Tongue (tissue), 2 donors: ENCODE data around the gene EIF4E. TPM values are rescaled to one million over a fixed set of nuclear protein-coding genes. Genes with fewer than 3 reads are reported as not detected.
"Not testable (repeated sequence)": the region's sequence is repeated elsewhere in the genome, so short reads cannot be mapped to it uniquely, and the experiment has no call there.

ENCODE experiments used
- DNase-seq: peaks from one replicate; pipeline ENCODE4 v3.0.0-alpha.2; 2015
- total RNA-seq: library from RNA; depleted of rRNA; stranded (reverse); fragments of >200 nt; gene quantifications from one replicate; pipeline ENCODE4 v1.2.3, GENCODE V29; 2014

The EIF4E gene, protein sequence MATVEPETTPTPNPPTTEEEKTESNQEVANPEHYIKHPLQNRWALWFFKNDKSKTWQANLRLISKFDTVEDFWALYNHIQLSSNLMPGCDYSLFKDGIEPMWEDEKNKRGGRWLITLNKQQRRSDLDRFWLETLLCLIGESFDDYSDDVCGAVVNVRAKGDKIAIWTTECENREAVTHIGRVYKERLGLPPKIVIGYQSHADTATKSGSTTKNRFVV
- total RNA-seq: 153 TPM

GRCh38 chr4:98928505-98929340 is at the start of gene EIF4E:
Gene EIF4E, minus strand, starts transcription at chr4:98929133. Its CDS starts 21 bp downstream, at chr4:98929112.
- peak; percentile 99 for DNase-seq

- DNase-seq: no peak
Observed at GRCh38 chr4:98977557-98977956, 48.6 kb upstream of the EIF4E start.

DNA sequence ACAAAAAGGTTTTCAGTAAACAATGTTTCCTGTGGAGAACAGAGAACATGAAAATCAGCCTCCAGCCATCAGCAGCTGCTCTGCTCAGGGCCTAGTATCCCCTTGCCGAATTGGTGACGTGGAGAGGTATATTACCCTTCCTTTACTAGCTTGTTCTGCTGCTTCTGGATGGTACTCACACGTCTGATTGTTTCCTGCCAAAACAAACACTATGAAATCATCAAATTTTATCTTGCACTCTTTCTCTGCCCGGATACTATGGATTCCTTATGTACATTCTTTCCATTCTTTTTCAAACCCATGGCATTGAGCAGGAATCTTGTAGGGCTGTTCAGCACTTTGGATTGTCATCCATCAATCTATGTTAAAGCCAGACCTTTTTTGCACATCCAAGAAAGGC is 47.8 kb upstream of the EIF4E start:
- no peak for DNase-seq

GRCh38 chr4:98969878-98970785 is 41.2 kb upstream of the EIF4E start:
- DNase-seq: peak; percentile 1

GRCh38 chr4:98967786-98968329 is 38.9 kb upstream of the EIF4E start:
- no peak for DNase-seq

GRCh38 chr4:98966926-98967325 is 38.0 kb upstream of the EIF4E start:
- DNase-seq: no peak

- no peak for DNase-seq
Observed at GRCh38 chr4:98963538-98964433, 34.9 kb upstream of the EIF4E start.

GRCh38 chr4:98961770-98962169 is 32.8 kb upstream of the EIF4E start:
- no peak for DNase-seq

DNA sequence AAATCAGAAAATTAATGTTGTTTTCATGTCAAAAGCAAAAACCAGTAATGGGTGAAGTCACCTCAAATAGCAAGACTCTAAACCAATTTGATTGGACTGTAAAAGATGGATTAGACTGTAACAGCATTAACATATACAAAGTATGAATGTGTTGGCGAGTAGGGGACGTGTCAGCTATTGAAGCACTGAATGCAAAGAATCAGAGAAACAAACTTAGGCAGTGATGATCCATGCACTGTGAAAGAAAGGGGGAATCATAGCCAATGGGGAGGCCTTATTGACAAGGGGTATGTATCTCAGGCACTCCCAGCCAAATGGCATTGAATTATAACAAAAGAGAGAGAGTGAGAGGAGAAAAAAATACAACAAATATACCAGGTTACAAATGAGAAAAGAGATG is 30.5 kb upstream of the EIF4E start:
- no peak for DNase-seq

- DNase-seq: no peak
Observed at GRCh38 chr4:98958065-98958464, 29.1 kb upstream of the EIF4E start.

DNA sequence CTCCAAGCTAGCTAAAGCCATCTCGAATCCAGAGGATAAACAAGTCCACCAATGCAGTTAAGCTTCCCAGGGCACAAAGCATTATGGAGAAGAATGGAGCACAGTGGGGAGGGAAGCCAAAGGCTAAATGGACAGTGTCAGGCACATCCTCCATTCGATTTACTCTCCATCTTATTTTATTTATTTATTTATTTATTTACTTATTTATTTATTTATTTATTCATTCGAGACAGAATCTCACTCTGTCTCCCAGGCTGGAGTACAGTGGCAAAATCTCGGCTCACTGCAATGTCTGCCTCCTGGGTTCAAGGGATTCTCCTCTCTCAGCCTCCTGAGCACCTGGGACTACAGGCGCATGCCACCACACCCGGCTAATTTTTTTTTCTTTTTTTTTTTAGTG is 26.3 kb upstream of the EIF4E start:
- no peak for DNase-seq

DNA sequence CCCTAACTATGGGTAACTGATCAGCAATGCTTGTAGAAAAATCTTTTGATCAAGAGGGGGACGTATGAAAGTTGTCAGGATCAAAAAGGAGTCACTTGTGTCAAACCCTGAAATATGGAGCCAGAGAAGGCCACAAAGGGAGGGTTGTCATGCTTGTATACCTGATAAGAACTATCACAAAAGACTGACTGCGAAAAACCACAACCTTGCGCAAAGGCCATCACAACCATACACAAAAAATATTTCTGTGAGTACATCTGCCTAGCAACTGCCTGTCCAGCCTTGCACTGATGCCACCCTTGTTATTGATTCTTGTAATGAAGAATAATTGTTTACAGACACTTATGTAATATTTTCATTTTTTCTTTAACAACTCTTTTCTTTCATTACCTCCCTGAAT is 22.8 kb upstream of the EIF4E start:
- DNase-seq: no peak

- DNase-seq: no peak
Observed at GRCh38 chr4:98950925-98951324, 22.0 kb upstream of the EIF4E start.

DNA sequence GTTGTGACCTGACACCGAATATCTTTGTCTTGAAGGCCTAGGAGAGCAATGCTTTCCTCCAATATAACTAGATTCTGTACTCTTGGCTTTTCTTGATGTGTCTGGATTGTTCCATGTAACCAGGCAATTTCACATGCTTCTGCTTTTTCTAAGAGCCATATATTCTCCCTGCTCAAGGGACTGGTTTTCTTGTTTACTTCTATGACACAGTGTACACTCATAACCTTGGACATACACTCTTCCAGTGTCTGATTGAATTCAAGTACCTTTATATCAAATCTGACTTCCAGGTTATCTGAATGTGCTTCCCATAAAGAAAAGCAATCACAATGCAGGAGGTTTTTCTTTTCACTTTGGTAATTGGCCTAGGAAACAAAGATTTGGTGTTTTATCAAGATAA is 17.4 kb upstream of the EIF4E start:
- DNase-seq: no peak

- DNase-seq: no peak
Observed at GRCh38 chr4:98945297-98945850, 16.4 kb upstream of the EIF4E start.

GRCh38 chr4:98939892-98940298 is 11.0 kb upstream of the EIF4E start:
- peak; percentile 77 for DNase-seq

GRCh38 chr4:98939438-98939837 is 10.5 kb upstream of the EIF4E start:
- no peak for DNase-seq

DNA sequence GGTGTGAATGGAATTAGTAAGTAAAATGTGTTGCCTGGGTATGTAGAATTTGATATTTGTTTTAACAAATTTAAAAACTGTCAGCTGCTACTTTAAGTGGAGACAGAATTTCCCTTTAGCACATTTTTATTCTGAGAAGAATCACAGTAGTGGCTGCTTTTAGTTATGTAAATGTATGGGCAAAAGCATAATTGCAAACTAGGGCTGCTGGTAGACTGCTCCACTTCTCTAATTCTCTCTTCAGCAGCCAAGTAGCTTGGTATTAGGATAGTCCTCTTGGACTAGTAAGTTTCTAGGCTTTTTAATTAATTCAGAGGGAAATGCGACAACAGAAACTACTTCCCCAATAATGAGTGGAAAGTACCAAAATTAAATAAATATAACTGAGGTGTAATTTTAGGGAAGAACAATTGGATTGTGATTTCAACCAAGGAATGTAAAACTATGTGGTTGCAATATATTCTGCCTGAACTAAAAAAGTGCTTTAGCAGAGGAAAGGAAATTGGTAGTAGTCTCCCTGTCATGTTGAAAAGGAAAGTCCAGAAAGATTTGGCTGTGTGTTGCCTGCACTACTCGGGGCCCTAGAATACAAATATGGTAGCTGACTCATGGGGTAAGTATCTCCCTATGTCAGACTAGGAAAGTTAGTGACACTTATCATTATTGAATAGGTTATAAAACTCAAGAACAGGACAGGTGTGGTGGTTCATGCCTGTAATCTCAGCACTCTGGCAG is 9.2 kb upstream of the EIF4E start:
- DNase-seq: no peak

GRCh38 chr4:98935633-98936032 is 6.7 kb upstream of the EIF4E start:
- DNase-seq: no peak

DNA sequence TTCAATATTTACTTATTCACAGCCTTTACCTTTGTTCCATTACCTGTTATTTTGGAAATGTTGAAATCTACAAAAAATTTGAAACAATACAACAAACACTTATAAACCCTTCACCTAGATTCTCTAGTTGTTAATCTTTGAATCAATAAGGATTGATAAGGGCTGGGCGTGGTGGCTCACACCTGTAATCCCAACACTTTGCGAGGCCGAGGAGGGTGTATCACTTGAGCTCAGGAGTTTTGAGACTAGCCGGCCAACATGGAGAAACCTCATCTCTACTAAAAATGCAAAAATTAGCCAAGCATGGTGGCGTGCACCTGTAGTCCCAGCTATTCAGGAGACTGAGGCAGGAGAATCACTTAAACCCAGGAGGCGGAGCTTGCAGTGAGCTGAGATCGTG is 5.9 kb upstream of the EIF4E start:
- not testable (repeated sequence) for DNase-seq
